DMS53 treated with DMSO at 0.1 percent for 48 hours (cell line): ENCODE results near the gene PER2.
"Not testable (repeated sequence)": the region's sequence is repeated elsewhere in the genome, so short reads cannot be mapped to it uniquely, and the experiment has no call there.

Experiments used
- DNase-seq: peaks from one replicate; lab custom pipeline; 2025; ENCODE audit not compliant: unreplicated experiment; lab: John Stamatoyannopoulos, UW

Gene PER2

GRCh38 chr2:238288650-238289573 lies 502 bp upstream of the PER2 start:
- peak; percentile 98 for DNase-seq

GRCh38 chr2:238286987-238287736 lies 1.2 kb downstream of the PER2 start:
- DNase-seq, result peak; percentile 58

GRCh38 chr2:238286551-238286950 lies 1.9 kb downstream of the PER2 start:
- peak; percentile 86 for DNase-seq

GRCh38 chr2:238286095-238286494 lies 2.3 kb downstream of the PER2 start:
- no peak for DNase-seq

- DNase-seq, result peak; percentile 97
Observed at GRCh38 chr2:238285653-238286082, 2.7 kb downstream of the PER2 start.

- DNase-seq, result no peak
Observed at GRCh38 chr2:238284802-238285515, 3.5 kb downstream of the PER2 start.

- no peak for DNase-seq
Observed at GRCh38 chr2:238282861-238283738, 5.3 kb downstream of the PER2 start.

GRCh38 chr2:238281826-238282480 lies 6.5 kb downstream of the PER2 start:
- no peak for DNase-seq

- no peak for DNase-seq
Observed at GRCh38 chr2:238280083-238280825, 8.2 kb downstream of the PER2 start.

- no peak for DNase-seq
Observed at GRCh38 chr2:238279324-238279682, 9.1 kb downstream of the PER2 start.

GRCh38 chr2:238278626-238279323 lies 9.6 kb downstream of the PER2 start:
- peak; percentile 71 for DNase-seq

GRCh38 chr2:238277695-238278094 lies 10.7 kb downstream of the PER2 start:
- DNase-seq, result no peak

- DNase-seq, result no peak
Observed at GRCh38 chr2:238274152-238274865, 14.1 kb downstream of the PER2 start.

GRCh38 chr2:238273433-238273832 lies 15.0 kb downstream of the PER2 start:
- not testable (repeated sequence) for DNase-seq

GRCh38 chr2:238272156-238272555 lies 16.3 kb downstream of the PER2 start:
- DNase-seq, result no peak

- not testable (repeated sequence) for DNase-seq
Observed at GRCh38 chr2:238271686-238272085, 16.7 kb downstream of the PER2 start.

GRCh38 chr2:238271061-238271554 lies 17.3 kb downstream of the PER2 start:
- no peak for DNase-seq

GRCh38 chr2:238270606-238271005 lies 17.8 kb downstream of the PER2 start:
- no peak for DNase-seq
